SK-N-MC (cell line): ENCODE measurements around the gene FRMD4A.

Source experiments
- EZH2 ChIP-seq: fragments of 200-600 bp; sonication (generic); IDR thresholded peaks from one replicate; pipeline ENCODE4 v1.6.1; 2017; ENCODE audit warnings: antibody characterized with exemption
- FOXP2 ChIP-seq: optimal IDR thresholded peaks from 2 replicates; pipeline ENCODE3; 2011; ENCODE audit warnings: mild to moderate bottlenecking, moderate library complexity; ENCODE audit not compliant: insufficient read depth; ENCODE audit errors: extremely low read length, control extremely low read depth
- POLR2AphosphoS5 ChIP-seq: IDR thresholded peaks from 2 replicates; pipeline ENCODE4 v1.6.1; 2012; ENCODE audit warnings: mild to moderate bottlenecking, low read depth, low read length, borderline replicate concordance

- TF ChIP-seq POLR2AphosphoS5: no peak
- TF ChIP-seq EZH2: no peak
- TF ChIP-seq FOXP2: no peak
These were observed 630.1 kb downstream of the FRMD4A start for GRCh38 chr10:13700473-13701144.
